Breast epithelium (tissue), 4 donors: Measurements from ENCODE around the gene LMNA. TPM values are rescaled to one million over a fixed set of nuclear protein-coding genes. Genes with fewer than 3 reads are reported as not detected.
A peak's percentile ranks its signal among the peaks of the same experiment; 100 is the strongest.

ENCODE experiments used
- DNase-seq, 2 donors: peaks; one replicate each; pipeline ENCODE4 v3.0.0-alpha.2; 2019; ENCODE audit warnings: low spot score in 2 of 2
- H3K27ac ChIP-seq, 2 donors: fragments of 200-600 bp; sonication (generic) in 1 of 2; one replicate each; pipeline ENCODE4 v1.5.1; 2016 to 2019; ENCODE audit warnings: mild to moderate bottlenecking in 1 of 2
- H3K27me3 ChIP-seq, 2 donors: fragments of 200-600 bp; sonication (generic) in 1 of 2; one replicate each; pipeline versions ENCODE4 v1.5.1 to v1.6.0; 2017 to 2019; ENCODE audit warnings: control low read depth in 1 of 2, mild to moderate bottlenecking in 1 of 2
- H3K36me3 ChIP-seq: fragments of 200-600 bp; one replicate; pipeline ENCODE4 v1.5.1; 2019
- H3K4me1 ChIP-seq, 2 donors: fragments of 200-600 bp; sonication (generic); one replicate each; pipeline ENCODE4 v1.5.1; 2016 to 2019; ENCODE audit warnings: control low read depth in 1 of 2
- H3K4me3 ChIP-seq, 3 donors: fragments of 200-600 bp; sonication (generic); 1 replicate in 2 of 3; 2 replicates in 1 of 3; pipeline ENCODE4 v1.5.1; 2016 to 2019; ENCODE audit warnings: mild to moderate bottlenecking in 3 of 3, moderate library complexity in 2 of 3
- H3K9me3 ChIP-seq, 2 donors: fragments of 200-600 bp; sonication (generic) in 1 of 2; one replicate each; pipeline ENCODE4 v1.5.1; 2016 to 2019; ENCODE audit warnings: control low read depth in 1 of 2
- CTCF ChIP-seq, 3 donors: fragments of 450-650 bp; IDR thresholded peaks; one replicate each; pipeline ENCODE4 v1.5.1; 2016 to 2017; ENCODE audit warnings: antibody characterized with exemption in 3 of 3, mild to moderate bottlenecking in 3 of 3, moderate library complexity in 3 of 3
- POLR2A ChIP-seq: fragments of 450-650 bp; IDR thresholded peaks from one replicate; pipeline ENCODE4 v1.6.1; 2016; ENCODE audit warnings: antibody characterized with exemption, mild to moderate bottlenecking, moderate library complexity
- POLR2AphosphoS5 ChIP-seq, 3 donors: sonication (generic); formaldehyde crosslinking; IDR thresholded peaks; one replicate each; pipeline ENCODE4 v1.6.1; 2017; ENCODE audit warnings: antibody characterized with exemption in 3 of 3
- intact Hi-C: fragments of 100-400 bp; cut with DNase I; formaldehyde crosslinking; loops from one replicate; pipeline ENCODE4 v1.15.1; 2023; ENCODE audit warnings: low total_unique reads
- total RNA-seq, 3 donors: library from RNA; depleted of rRNA; stranded (reverse); fragments of >200 nt; gene quantifications; one replicate each; pipeline ENCODE4 v1.1.0, GENCODE V29; 2016

LMNA gene
- 100 to 1,000 TPM; 292 to 367 (median 319) TPM for total RNA-seq

- Histone ChIP-seq H3K27me3 (no peaks in the 10 kb centered on the region), H3K36me3 (no peaks in the 10 kb centered on the region), H3K4me1 (peaks cover 0 to 17% of the 10 kb centered on the region in 2 donors), H3K27ac (peak within 1 kb of the TSS; percentile 97 to 98), H3K4me3 (peak within 1 kb of the TSS; percentile 95 to 100 (median 98)), H3K9me3 (no peaks in the 10 kb centered on the region)
- peak; percentile 94 to 95 for DNase-seq
- intact Hi-C loops = no loop called here
- TF ChIP-seq POLR2AphosphoS5 (IDR thresholded peaks at IDR 0.05) = peak; percentile 81 to 96 (median 95)
- TF ChIP-seq CTCF (IDR thresholded peaks at IDR 0.05) = no peak
- peak; percentile 97 for TF ChIP-seq POLR2A
Measured at GRCh38 chr1:156114101-156114918, at the start of gene LMNA. Gene LMNA (plus strand): TSS chr1:156114711. CDS start chr1:156114919, 208 bp downstream.

GRCh38 chr1:156065212-156065611 is 49.3 kb upstream of the LMNA start:
- H3K27me3 ChIP-seq = no peaks in the 10 kb centered on the region
- DNase-seq = no peak
- H3K27ac ChIP-seq = no peak overlapping the region
- H3K4me1 ChIP-seq = no peaks in the 10 kb centered on the region
- H3K9me3 ChIP-seq = no peaks in the 10 kb centered on the region
- TF ChIP-seq POLR2A (no peak), CTCF (IDR thresholded peaks at IDR 0.05) (no peak), POLR2AphosphoS5 (IDR thresholded peaks at IDR 0.05) (no peak)
- no peaks in the 10 kb centered on the region for H3K36me3 ChIP-seq
- intact Hi-C loops = no loop called here
- no peak overlapping the region for H3K4me3 ChIP-seq

GRCh38 chr1:156065871-156066270 is 48.6 kb upstream of the LMNA start:
- no peak for DNase-seq
- Histone ChIP-seq H3K9me3 (no peaks in the 10 kb centered on the region), H3K4me1 (no peaks in the 10 kb centered on the region), H3K27ac (no peak overlapping the region), H3K36me3 (no peaks in the 10 kb centered on the region), H3K4me3 (no peak overlapping the region), H3K27me3 (no peaks in the 10 kb centered on the region)
- TF ChIP-seq CTCF (IDR thresholded peaks at IDR 0.05) (no peak), POLR2AphosphoS5 (IDR thresholded peaks at IDR 0.05) (no peak), POLR2A (no peak)
- intact Hi-C loops = no loop called here

GRCh38 chr1:156067262-156067661 is 47.2 kb upstream of the LMNA start:
- no peak overlapping the region for H3K27ac ChIP-seq
- H3K36me3 ChIP-seq = no peaks in the 10 kb centered on the region
- H3K4me3 ChIP-seq = no peak overlapping the region
- H3K9me3 ChIP-seq = no peaks in the 10 kb centered on the region
- no peak for DNase-seq
- intact Hi-C loops = no loop called here
- H3K27me3 ChIP-seq = no peaks in the 10 kb centered on the region
- TF ChIP-seq CTCF (IDR thresholded peaks at IDR 0.05) (no peak), POLR2AphosphoS5 (IDR thresholded peaks at IDR 0.05) (no peak), POLR2A (no peak)
- no peaks in the 10 kb centered on the region for H3K4me1 ChIP-seq
